ENCODE results near the gene PIM3. TPM values are rescaled to one million over a fixed set of nuclear protein-coding genes. Genes with fewer than 3 reads are reported as not detected.

Gene PIM3
- total RNA-seq, 2 experiments from 2014 or later, result 146 to 158 TPM

DNA sequence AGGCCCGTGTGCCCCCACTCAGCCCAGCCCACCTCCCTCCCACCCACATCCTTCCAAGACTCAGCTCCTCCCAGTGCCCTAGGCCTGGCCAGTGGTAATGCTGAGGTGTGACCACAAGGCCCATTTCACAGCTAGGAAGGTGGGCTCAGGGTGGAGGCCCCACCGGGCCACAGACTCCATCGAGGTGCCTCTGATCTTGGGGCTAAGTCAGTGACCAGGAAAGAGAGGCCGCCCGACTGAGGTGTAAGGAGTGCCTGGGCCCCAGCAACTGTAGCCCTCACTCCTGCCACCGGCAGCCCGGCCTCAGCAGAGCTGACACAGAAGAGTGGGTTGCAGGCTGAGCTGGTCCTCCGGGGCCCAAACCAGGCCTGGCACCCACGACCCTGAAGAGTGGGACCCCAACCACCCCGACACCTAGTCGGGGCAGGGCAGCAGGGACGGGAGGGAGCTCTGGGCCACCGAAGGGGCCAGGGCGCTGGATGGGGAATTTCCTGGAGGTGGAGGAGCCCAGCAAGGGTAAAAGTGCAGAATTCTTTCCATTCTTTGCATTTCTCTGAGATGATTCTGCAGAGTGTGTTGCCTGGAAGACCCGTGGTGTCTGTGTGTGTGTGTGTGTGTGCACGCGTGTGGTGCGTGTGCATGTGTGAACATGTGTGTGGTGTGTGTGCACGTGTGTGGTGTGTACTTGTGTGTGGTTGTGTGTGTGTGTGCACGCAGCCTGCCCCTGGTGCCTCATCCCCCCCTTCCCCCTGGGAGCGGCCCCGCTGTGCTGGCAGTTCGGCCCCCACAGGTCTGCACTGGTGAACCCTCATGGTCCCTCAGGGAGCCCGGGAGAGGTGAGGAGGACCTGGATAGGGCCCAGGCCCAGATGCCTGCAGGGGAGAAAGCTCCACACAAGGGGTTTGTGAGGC, 8.3 kb upstream of the PIM3 start:
- ChIA-PET CTCF (no interaction called here), POLR2A (interaction anchor here (0.6 to 2.0 kb wide), 2 partner anchors 7 to 10 kb away, joined by 4 to 10 read pairs; no protein-coding TSS in a partner anchor)
- H3K9me3 Mint-ChIP-seq, result no peaks in the 10 kb centered on the region

DNA sequence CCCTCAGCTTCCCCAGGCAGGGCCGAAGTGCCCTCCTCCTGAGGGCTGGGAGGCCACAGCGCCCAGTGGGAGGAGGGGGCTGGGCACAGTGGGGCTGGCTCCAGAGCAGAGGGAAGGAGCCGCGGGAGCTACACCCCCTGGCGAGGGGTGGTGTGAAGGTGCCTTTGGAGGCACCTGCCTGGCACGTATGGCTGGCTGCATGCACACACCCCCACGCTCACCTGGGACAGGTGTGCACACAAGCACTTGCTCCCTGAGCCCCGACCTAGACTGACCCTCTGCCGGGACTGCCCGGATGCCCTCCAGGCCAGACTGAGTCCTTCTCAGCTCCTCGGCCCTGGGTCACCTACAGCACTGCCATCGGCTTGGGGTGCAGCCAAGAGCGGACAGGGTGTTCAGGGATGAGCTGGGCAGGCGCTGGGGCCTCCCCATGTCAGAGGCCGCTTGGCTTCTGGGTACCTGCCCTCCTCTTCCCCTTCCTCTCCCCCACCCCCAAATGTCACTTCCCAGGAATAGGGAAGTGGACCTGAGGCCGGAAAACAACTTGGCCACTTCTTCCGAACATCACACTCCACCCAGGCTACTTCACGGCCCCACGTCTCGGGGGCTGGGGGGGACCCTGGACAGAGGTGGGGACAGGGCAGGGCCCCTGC, 7.4 kb upstream of the PIM3 start:
- POLR2A ChIA-PET, result no interaction called here
- Mint-ChIP-seq H3K27ac (no peak overlapping the region), H3K4me1 (ENCODE audit: low read depth) (peaks cover 4% of the 10 kb centered on the region), H3K36me3 (ENCODE audit: low read depth) (no peaks in the 10 kb centered on the region), H3K27me3 (no peaks in the 10 kb centered on the region), H3K9me3 (no peaks in the 10 kb centered on the region), H3K4me3 (no peak overlapping the region)
- CTCF ChIA-PET, result no interaction called here
- ATAC-seq, result no peak
- no peak for DNase-seq
- TF ChIP-seq, protein P1, sequence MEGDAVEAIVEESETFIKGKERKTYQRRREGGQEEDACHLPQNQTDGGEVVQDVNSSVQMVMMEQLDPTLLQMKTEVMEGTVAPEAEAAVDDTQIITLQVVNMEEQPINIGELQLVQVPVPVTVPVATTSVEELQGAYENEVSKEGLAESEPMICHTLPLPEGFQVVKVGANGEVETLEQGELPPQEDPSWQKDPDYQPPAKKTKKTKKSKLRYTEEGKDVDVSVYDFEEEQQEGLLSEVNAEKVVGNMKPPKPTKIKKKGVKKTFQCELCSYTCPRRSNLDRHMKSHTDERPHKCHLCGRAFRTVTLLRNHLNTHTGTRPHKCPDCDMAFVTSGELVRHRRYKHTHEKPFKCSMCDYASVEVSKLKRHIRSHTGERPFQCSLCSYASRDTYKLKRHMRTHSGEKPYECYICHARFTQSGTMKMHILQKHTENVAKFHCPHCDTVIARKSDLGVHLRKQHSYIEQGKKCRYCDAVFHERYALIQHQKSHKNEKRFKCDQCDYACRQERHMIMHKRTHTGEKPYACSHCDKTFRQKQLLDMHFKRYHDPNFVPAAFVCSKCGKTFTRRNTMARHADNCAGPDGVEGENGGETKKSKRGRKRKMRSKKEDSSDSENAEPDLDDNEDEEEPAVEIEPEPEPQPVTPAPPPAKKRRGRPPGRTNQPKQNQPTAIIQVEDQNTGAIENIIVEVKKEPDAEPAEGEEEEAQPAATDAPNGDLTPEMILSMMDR (IDR thresholded peaks at IDR 0.05), result no peak
- intact Hi-C loops (cut with micrococcal nuclease), result no loop called here

More for the DNA sequence above, 8.3 kb upstream of the PIM3 start:
- H3K4me1 Mint-ChIP-seq (ENCODE audit: low read depth), result peaks cover 2% of the 10 kb centered on the region
- no peak for ATAC-seq
- no peak overlapping the region for H3K27ac Mint-ChIP-seq
- intact Hi-C loops (cut with micrococcal nuclease), result no loop called here
- no peak for DNase-seq
- no peaks in the 10 kb centered on the region for H3K36me3 Mint-ChIP-seq (ENCODE audit: low read depth)
- TF ChIP-seq, protein P1 (IDR thresholded peaks at IDR 0.05), result no peak
- no peak overlapping the region for H3K4me3 Mint-ChIP-seq
- no peaks in the 10 kb centered on the region for H3K27me3 Mint-ChIP-seq

DNA sequence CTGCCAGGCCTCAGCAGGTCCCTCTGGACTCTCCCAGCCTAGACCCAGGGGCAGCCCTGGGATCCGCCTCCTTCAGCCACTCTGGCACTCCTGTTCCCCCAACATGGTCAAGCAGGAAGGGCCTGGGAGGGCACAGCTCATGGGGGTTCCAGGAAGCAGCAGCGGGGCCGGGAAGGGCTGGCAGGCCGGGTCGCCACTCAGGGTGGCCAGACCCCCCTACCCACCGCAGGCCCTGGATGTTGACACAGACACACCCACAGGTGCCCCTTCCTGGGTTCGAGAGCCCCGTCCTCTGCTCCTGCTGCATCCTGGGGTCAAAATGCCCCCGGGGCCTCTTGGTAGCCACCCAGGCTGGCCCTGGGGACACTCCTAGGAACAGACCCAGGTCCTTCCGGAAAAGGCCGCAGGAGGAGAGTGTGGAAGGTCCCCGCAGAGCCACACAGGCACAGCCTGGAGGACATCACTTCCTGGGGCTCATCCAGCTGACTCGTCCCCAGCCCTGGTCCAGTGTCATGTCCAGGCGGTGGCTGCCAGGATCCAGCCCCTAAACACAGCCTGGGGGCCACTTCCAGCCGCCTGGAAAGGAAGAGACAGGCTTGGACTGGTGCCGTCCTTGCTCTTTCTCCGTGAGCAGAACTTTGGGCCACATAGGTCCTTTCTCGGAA, 6.8 kb upstream of the PIM3 start:
- Mint-ChIP-seq H3K36me3 (ENCODE audit: low read depth) (no peaks in the 10 kb centered on the region), H3K4me3 (no peak overlapping the region), H3K4me1 (ENCODE audit: low read depth) (peaks cover 5% of the 10 kb centered on the region), H3K27ac (no peak overlapping the region), H3K27me3 (no peaks in the 10 kb centered on the region), H3K9me3 (no peaks in the 10 kb centered on the region)
- ChIA-PET CTCF (no interaction called here), POLR2A (interaction anchor here (1.9 kb wide), 1 partner anchor 64 kb away, joined by 4 read pairs; no protein-coding TSS in a partner anchor)
- ATAC-seq (no peak), DNase-seq (no peak)
- TF ChIP-seq, protein P1 (IDR thresholded peaks at IDR 0.05), result no peak
- intact Hi-C loops (cut with micrococcal nuclease), result no loop called here

DNA sequence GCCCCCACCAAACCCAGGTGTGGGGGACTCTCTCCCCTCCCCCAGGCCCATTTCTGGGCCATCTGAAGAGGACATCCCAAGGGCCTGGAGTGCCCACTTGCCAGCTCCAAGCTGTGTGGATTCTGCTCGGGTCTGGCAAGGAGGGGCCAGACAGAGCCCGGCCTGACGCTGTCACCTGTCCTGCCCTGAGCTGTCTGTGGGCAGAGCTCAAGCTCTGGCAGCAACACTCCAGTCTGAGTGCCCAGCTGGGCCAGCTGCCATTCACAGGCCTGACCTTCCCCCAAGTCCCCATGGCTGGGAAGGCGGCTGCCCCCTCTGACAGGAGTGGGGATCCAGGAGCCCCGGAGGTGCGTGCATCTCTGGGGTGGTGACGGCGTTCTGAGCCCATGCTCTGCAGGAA, 6.2 kb upstream of the PIM3 start:
- ATAC-seq (no peak), DNase-seq (no peak)
- ChIA-PET POLR2A (interaction anchor here (1.9 kb wide), 1 partner anchor 64 kb away, joined by 4 read pairs; no protein-coding TSS in a partner anchor), CTCF (interaction anchor here (1.4 kb wide), 1 partner anchor 25 kb away, joined by 3 read pairs; no protein-coding TSS in a partner anchor)
- H3K9me3 Mint-ChIP-seq, result no peaks in the 10 kb centered on the region
- no peaks in the 10 kb centered on the region for H3K36me3 Mint-ChIP-seq (ENCODE audit: low read depth)
- H3K4me1 Mint-ChIP-seq (ENCODE audit: low read depth), result peaks cover 10% of the 10 kb centered on the region
- intact Hi-C loops (cut with micrococcal nuclease), result no loop called here
- no peaks in the 10 kb centered on the region for H3K27me3 Mint-ChIP-seq
- H3K4me3 Mint-ChIP-seq, result no peak overlapping the region
- H3K27ac Mint-ChIP-seq, result no peak overlapping the region
- TF ChIP-seq, protein P1 (IDR thresholded peaks at IDR 0.05), result no peak
